DOHH2 (cell line): ENCODE measurements around the gene OSBP.

Experiments used
- CTCF ChIP-seq: fragments of 200-600 bp; sonication (generic); IDR thresholded peaks from one replicate; pipeline ENCODE4 v1.5.1; 2014; ENCODE audit warnings: antibody characterized with exemption, mild to moderate bottlenecking, low read depth, low read length; ENCODE audit not compliant: poor library complexity, severe bottlenecking
- EZH2phosphoT487 ChIP-seq: fragments of 200-600 bp; sonication (generic); IDR thresholded peaks from 2 replicates; pipeline ENCODE4 v1.6.1; 2017; ENCODE audit warnings: borderline replicate concordance, mild to moderate bottlenecking, antibody characterized with exemption, low read length, moderate library complexity, mixed read lengths

GRCh38 chr11:59600636-59601035 lies 14.9 kb downstream of the OSBP start:
- no peak for TF ChIP-seq CTCF
- no peak for TF ChIP-seq EZH2phosphoT487
